Measurements from ENCODE around the gene EYA2. TPM values are rescaled to one million over a fixed set of nuclear protein-coding genes. Genes with fewer than 3 reads are reported as not detected.

EYA2 gene
- total RNA-seq, 1 experiment from 2014 or later: not detected

GRCh38 chr20:46987001-46987400 lies 92.4 kb downstream of the EYA2 start:
- Mint-ChIP-seq H3K4me3 (ENCODE audit: unreplicated experiment) (no peak overlapping the region), H3K9me3 (ENCODE audit: unreplicated experiment) (peaks cover 16% of the 10 kb centered on the region), H3K27ac (ENCODE audit: low read depth, unreplicated experiment) (no peak overlapping the region), H3K4me1 (ENCODE audit: insufficient read depth, unreplicated experiment) (peaks cover 8% of the 10 kb centered on the region), H3K27me3 (ENCODE audit: insufficient read depth, unreplicated experiment) (no peaks in the 10 kb centered on the region), H3K36me3 (ENCODE audit: insufficient read depth, unreplicated experiment) (peaks cover 5% of the 10 kb centered on the region)
- DNase-seq (ENCODE audit: unreplicated experiment): peak; percentile 62
- BruUV-seq (replicated peaks): no TSS peak
- intact Hi-C loops (cut with micrococcal nuclease): no loop called here
- TF ChIP-seq, protein P1, sequence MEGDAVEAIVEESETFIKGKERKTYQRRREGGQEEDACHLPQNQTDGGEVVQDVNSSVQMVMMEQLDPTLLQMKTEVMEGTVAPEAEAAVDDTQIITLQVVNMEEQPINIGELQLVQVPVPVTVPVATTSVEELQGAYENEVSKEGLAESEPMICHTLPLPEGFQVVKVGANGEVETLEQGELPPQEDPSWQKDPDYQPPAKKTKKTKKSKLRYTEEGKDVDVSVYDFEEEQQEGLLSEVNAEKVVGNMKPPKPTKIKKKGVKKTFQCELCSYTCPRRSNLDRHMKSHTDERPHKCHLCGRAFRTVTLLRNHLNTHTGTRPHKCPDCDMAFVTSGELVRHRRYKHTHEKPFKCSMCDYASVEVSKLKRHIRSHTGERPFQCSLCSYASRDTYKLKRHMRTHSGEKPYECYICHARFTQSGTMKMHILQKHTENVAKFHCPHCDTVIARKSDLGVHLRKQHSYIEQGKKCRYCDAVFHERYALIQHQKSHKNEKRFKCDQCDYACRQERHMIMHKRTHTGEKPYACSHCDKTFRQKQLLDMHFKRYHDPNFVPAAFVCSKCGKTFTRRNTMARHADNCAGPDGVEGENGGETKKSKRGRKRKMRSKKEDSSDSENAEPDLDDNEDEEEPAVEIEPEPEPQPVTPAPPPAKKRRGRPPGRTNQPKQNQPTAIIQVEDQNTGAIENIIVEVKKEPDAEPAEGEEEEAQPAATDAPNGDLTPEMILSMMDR (IDR thresholded peaks at IDR 0.05; ENCODE audit: unreplicated experiment): no peak
- POLR2A ChIA-PET: interaction anchor here (0.7 kb wide), 1 partner anchor 37 kb away, joined by 3 read pairs; no protein-coding TSS in a partner anchor
- CTCF ChIA-PET: no interaction called here

GRCh38 chr20:46990017-46990595 lies 95.5 kb downstream of the EYA2 start:
- DNase-seq (ENCODE audit: unreplicated experiment): no peak
- no peaks in the 10 kb centered on the region for H3K9me3 Mint-ChIP-seq (ENCODE audit: unreplicated experiment)
- H3K4me3 Mint-ChIP-seq (ENCODE audit: unreplicated experiment): no peak overlapping the region
- intact Hi-C loops (cut with micrococcal nuclease): no loop called here
- ChIA-PET CTCF (interaction anchor here (0.7 kb wide), 1 partner anchor 232 kb away, joined by 3 read pairs; no protein-coding TSS in a partner anchor), POLR2A (interaction anchor here (1.0 to 1.2 kb wide), 2 partner anchors 28 to 110 kb away, joined by 3 read pairs; no protein-coding TSS in a partner anchor)
- peaks cover 8% of the 10 kb centered on the region for H3K4me1 Mint-ChIP-seq (ENCODE audit: insufficient read depth, unreplicated experiment)
- H3K27ac Mint-ChIP-seq (ENCODE audit: low read depth, unreplicated experiment): no peak overlapping the region
- peaks cover 13% of the 10 kb centered on the region for H3K27me3 Mint-ChIP-seq (ENCODE audit: insufficient read depth, unreplicated experiment)
- BruUV-seq (replicated peaks): no TSS peak
- TF ChIP-seq, protein P1 (IDR thresholded peaks at IDR 0.05; ENCODE audit: unreplicated experiment): no peak
- H3K36me3 Mint-ChIP-seq (ENCODE audit: insufficient read depth, unreplicated experiment): no peaks in the 10 kb centered on the region

DNA sequence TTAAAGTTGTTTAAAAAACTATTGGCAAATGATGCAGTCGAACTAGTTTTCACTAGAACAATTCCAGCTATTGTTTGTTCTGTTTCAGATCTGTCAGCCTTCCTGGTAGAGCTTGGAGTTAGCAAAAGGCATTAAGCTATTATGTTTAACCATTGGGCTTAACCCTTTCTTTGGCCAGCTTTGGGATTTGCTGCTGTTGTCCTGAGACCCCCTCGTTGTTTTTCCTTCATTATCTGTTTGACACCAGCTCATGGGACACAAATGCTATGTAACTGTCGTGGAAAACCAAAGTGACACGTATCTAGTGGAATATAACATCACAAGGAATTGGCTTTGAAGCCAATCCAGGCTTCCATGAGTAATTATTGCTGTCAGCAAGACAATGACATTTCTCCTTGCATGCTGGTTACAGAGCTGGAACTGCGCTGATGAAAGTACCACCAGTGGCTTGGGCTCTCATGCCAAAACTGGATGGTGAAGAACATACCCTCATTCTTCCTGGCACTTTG lies 96.0 kb downstream of the EYA2 start:
- H3K27me3 Mint-ChIP-seq (ENCODE audit: insufficient read depth, unreplicated experiment): peaks cover 13% of the 10 kb centered on the region
- ChIA-PET CTCF (interaction anchor here (0.7 kb wide), 1 partner anchor 233 kb away, joined by 3 read pairs; no protein-coding TSS in a partner anchor), POLR2A (interaction anchor here (1.0 to 1.2 kb wide), 2 partner anchors 29 to 109 kb away, joined by 3 read pairs; no protein-coding TSS in a partner anchor)
- H3K9me3 Mint-ChIP-seq (ENCODE audit: unreplicated experiment): no peaks in the 10 kb centered on the region
- intact Hi-C loops (cut with micrococcal nuclease): no loop called here
- no peak overlapping the region for H3K4me3 Mint-ChIP-seq (ENCODE audit: unreplicated experiment)
- no peaks in the 10 kb centered on the region for H3K36me3 Mint-ChIP-seq (ENCODE audit: insufficient read depth, unreplicated experiment)
- TF ChIP-seq, protein P1 (IDR thresholded peaks at IDR 0.05; ENCODE audit: unreplicated experiment): no peak
- H3K4me1 Mint-ChIP-seq (ENCODE audit: insufficient read depth, unreplicated experiment): peaks cover 8% of the 10 kb centered on the region
- no peak overlapping the region for H3K27ac Mint-ChIP-seq (ENCODE audit: low read depth, unreplicated experiment)
- BruUV-seq (replicated peaks): no TSS peak
- no peak for DNase-seq (ENCODE audit: unreplicated experiment)

DNA sequence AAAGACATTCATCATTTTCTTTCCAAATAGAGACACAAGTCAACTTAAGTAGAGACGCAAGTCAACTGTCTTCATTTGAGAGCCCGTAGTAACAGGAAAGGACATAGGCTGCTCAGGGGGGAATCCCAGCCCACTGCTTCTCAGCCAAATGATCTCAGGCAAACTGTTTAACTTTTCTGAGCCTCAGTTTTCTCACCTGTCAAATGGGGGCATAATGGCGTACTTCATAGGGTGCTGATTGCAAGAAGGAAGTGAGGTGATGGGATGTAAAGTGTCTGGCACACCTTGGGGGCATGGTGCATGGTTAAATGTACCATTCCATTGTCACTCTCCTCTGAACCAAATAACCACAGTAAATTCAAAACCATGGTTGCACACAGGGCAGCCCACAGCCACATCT lies 96.5 kb downstream of the EYA2 start:
- H3K27ac Mint-ChIP-seq (ENCODE audit: low read depth, unreplicated experiment): no peak overlapping the region
- BruUV-seq (replicated peaks): no TSS peak
- no peaks in the 10 kb centered on the region for H3K36me3 Mint-ChIP-seq (ENCODE audit: insufficient read depth, unreplicated experiment)
- peaks cover 8% of the 10 kb centered on the region for H3K4me1 Mint-ChIP-seq (ENCODE audit: insufficient read depth, unreplicated experiment)
- H3K27me3 Mint-ChIP-seq (ENCODE audit: insufficient read depth, unreplicated experiment): peaks cover 13% of the 10 kb centered on the region
- no peak for DNase-seq (ENCODE audit: unreplicated experiment)
- ChIA-PET POLR2A (interaction anchor here (1.2 kb wide), 1 partner anchor 109 kb away, joined by 3 read pairs; no protein-coding TSS in a partner anchor), CTCF (interaction anchor here (0.7 kb wide), 1 partner anchor 234 kb away, joined by 3 read pairs; no protein-coding TSS in a partner anchor)
- no peaks in the 10 kb centered on the region for H3K9me3 Mint-ChIP-seq (ENCODE audit: unreplicated experiment)
- no peak overlapping the region for H3K4me3 Mint-ChIP-seq (ENCODE audit: unreplicated experiment)
- TF ChIP-seq, protein P1 (IDR thresholded peaks at IDR 0.05; ENCODE audit: unreplicated experiment): no peak
- intact Hi-C loops (cut with micrococcal nuclease): no loop called here

Measured in MCF 10A (cell line).